SKM-1 treated with dmso at 0.1 percent for 144 hours (cell line): ENCODE data around the gene BET1L.
"Not testable (repeated sequence)": the region's sequence is repeated elsewhere in the genome, so short reads cannot be mapped to it uniquely, and the experiment has no call there.

Source experiments
- DNase-seq: peaks from one replicate; lab custom pipeline; 2025; ENCODE audit not compliant: unreplicated experiment; lab: John Stamatoyannopoulos, UW

BET1L gene

GRCh38 chr11:230431-230830 is 23.2 kb upstream of the BET1L start:
- DNase-seq: no peak

- no peak for DNase-seq
Observed at GRCh38 chr11:227824-228379, 20.7 kb upstream of the BET1L start.

GRCh38 chr11:225734-226453 is 18.7 kb upstream of the BET1L start:
- no peak for DNase-seq

- DNase-seq: no peak
Observed at GRCh38 chr11:224424-224823, 17.2 kb upstream of the BET1L start.

- no peak for DNase-seq
Observed at GRCh38 chr11:223884-224283, 16.7 kb upstream of the BET1L start.

- no peak for DNase-seq
Observed at GRCh38 chr11:223026-223789, 16.0 kb upstream of the BET1L start.

GRCh38 chr11:221998-222789 is 15.0 kb upstream of the BET1L start:
- no peak for DNase-seq

- DNase-seq: no peak
Observed at GRCh38 chr11:221539-221938, 14.3 kb upstream of the BET1L start.

GRCh38 chr11:220641-221215 is 13.5 kb upstream of the BET1L start:
- DNase-seq: not testable (repeated sequence)

- DNase-seq: no peak
Observed at GRCh38 chr11:218815-219593, 11.8 kb upstream of the BET1L start.

GRCh38 chr11:217704-218103 is 10.5 kb upstream of the BET1L start:
- DNase-seq: no peak

GRCh38 chr11:216081-216974 is 9.1 kb upstream of the BET1L start:
- no peak for DNase-seq

- no peak for DNase-seq
Observed at GRCh38 chr11:215581-216037, 8.4 kb upstream of the BET1L start.

GRCh38 chr11:214083-214482 is 6.9 kb upstream of the BET1L start:
- DNase-seq: no peak

- DNase-seq: no peak
Observed at GRCh38 chr11:213111-213510, 5.9 kb upstream of the BET1L start.

GRCh38 chr11:212150-213100 is 5.2 kb upstream of the BET1L start:
- DNase-seq: no peak

- DNase-seq: no peak
Observed at GRCh38 chr11:211741-212140, 4.5 kb upstream of the BET1L start.

GRCh38 chr11:211295-211694 is 4.1 kb upstream of the BET1L start:
- no peak for DNase-seq
